Central memory CD8-positive, alpha-beta T cell (primary cell): ENCODE data around the gene HORMAD2.

Source experiments
- ATAC-seq: fragments of 150-1000 bp; cut with Tn5 transposase; replicated peaks from 2 replicates; pipeline ENCODE4 v1.10.0; 2022; ENCODE audit warnings: mild to moderate bottlenecking, moderate FRiP score, moderate number of reproducible peaks; ENCODE audit not compliant: poor library complexity, severe bottlenecking; ENCODE audit errors: extremely low read depth
- DNase-seq, 2 donors: peaks; one replicate each; pipeline ENCODE4 v3.0.0; 2021; ENCODE audit warnings: low spot score in 2 of 2
- H3K27ac Mint-ChIP-seq: one replicate; pipeline ENCODE4 v1.8.0; 2022; ENCODE audit warnings: low read depth, mild to moderate bottlenecking, moderate library complexity, mixed read lengths
- H3K27me3 Mint-ChIP-seq: one replicate; pipeline ENCODE4 v1.8.0; 2022; ENCODE audit warnings: mixed read lengths
- H3K36me3 Mint-ChIP-seq: one replicate; pipeline ENCODE4 v1.8.0; 2022; ENCODE audit warnings: mild to moderate bottlenecking, moderate library complexity, mixed read lengths; ENCODE audit not compliant: insufficient read depth
- H3K4me1 Mint-ChIP-seq: one replicate; pipeline ENCODE4 v1.8.0; 2022; ENCODE audit warnings: mixed read lengths
- H3K4me3 Mint-ChIP-seq: one replicate; pipeline ENCODE4 v1.8.0; 2022; ENCODE audit warnings: mild to moderate bottlenecking, moderate library complexity, mixed read lengths
- H3K9me3 Mint-ChIP-seq: one replicate; pipeline ENCODE4 v1.8.0; 2022; ENCODE audit warnings: mixed read lengths

Gene HORMAD2

GRCh38 chr22:30159561-30160353, 79.5 kb downstream of the HORMAD2 start:
- ATAC-seq (no peak), DNase-seq (no peak)
- peaks cover 7% of the 10 kb centered on the region for H3K27me3 Mint-ChIP-seq
- no peaks in the 10 kb centered on the region for H3K4me1 Mint-ChIP-seq
- no peak overlapping the region for H3K4me3 Mint-ChIP-seq
- H3K9me3 Mint-ChIP-seq, result no peaks in the 10 kb centered on the region
- H3K36me3 Mint-ChIP-seq, result no peaks in the 10 kb centered on the region
- H3K27ac Mint-ChIP-seq, result no peak overlapping the region

- Mint-ChIP-seq H3K36me3 (no peaks in the 10 kb centered on the region), H3K27me3 (peaks cover 7% of the 10 kb centered on the region), H3K4me3 (no peak overlapping the region), H3K4me1 (no peaks in the 10 kb centered on the region), H3K9me3 (no peaks in the 10 kb centered on the region), H3K27ac (no peak overlapping the region)
- ATAC-seq (no peak), DNase-seq (no peak)
Observed at GRCh38 chr22:30161051-30161469, 80.8 kb downstream of the HORMAD2 start.

- Mint-ChIP-seq H3K27me3 (no peaks in the 10 kb centered on the region), H3K9me3 (no peaks in the 10 kb centered on the region), H3K36me3 (no peaks in the 10 kb centered on the region), H3K27ac (no peak overlapping the region), H3K4me1 (no peaks in the 10 kb centered on the region), H3K4me3 (no peak overlapping the region)
- DNase-seq (no peak), ATAC-seq (no peak)
Observed at GRCh38 chr22:30167296-30167695, 87.0 kb downstream of the HORMAD2 start.

- Mint-ChIP-seq H3K36me3 (no peaks in the 10 kb centered on the region), H3K4me3 (no peak overlapping the region), H3K27ac (no peak overlapping the region), H3K4me1 (no peaks in the 10 kb centered on the region), H3K9me3 (no peaks in the 10 kb centered on the region), H3K27me3 (no peaks in the 10 kb centered on the region)
- no peak for ATAC-seq
- DNase-seq, result no peak
Observed at GRCh38 chr22:30167734-30168133, 87.5 kb downstream of the HORMAD2 start.

GRCh38 chr22:30169002-30169401, 88.7 kb downstream of the HORMAD2 start:
- DNase-seq, result no peak
- H3K27me3 Mint-ChIP-seq, result no peaks in the 10 kb centered on the region

GRCh38 chr22:30170129-30170528, 89.9 kb downstream of the HORMAD2 start:
- H3K27ac Mint-ChIP-seq, result no peak overlapping the region
- no peaks in the 10 kb centered on the region for H3K27me3 Mint-ChIP-seq
- H3K4me1 Mint-ChIP-seq, result no peaks in the 10 kb centered on the region
- no peak overlapping the region for H3K4me3 Mint-ChIP-seq
- H3K36me3 Mint-ChIP-seq, result no peaks in the 10 kb centered on the region
- no peak for DNase-seq
- no peaks in the 10 kb centered on the region for H3K9me3 Mint-ChIP-seq
- no peak for ATAC-seq

More at GRCh38 chr22:30169002-30169401, 88.7 kb downstream of the HORMAD2 start:
- Mint-ChIP-seq H3K4me1 (no peaks in the 10 kb centered on the region), H3K36me3 (no peaks in the 10 kb centered on the region), H3K9me3 (no peaks in the 10 kb centered on the region), H3K27ac (no peak overlapping the region), H3K4me3 (no peak overlapping the region)
- no peak for ATAC-seq

- DNase-seq (no peak), ATAC-seq (no peak)
- Mint-ChIP-seq H3K9me3 (no peaks in the 10 kb centered on the region), H3K4me1 (no peaks in the 10 kb centered on the region), H3K27ac (no peak overlapping the region), H3K36me3 (no peaks in the 10 kb centered on the region), H3K4me3 (no peak overlapping the region), H3K27me3 (no peaks in the 10 kb centered on the region)
Observed at GRCh38 chr22:30171008-30171407, 90.7 kb downstream of the HORMAD2 start.

- ATAC-seq (no peak), DNase-seq (no peak)
- no peaks in the 10 kb centered on the region for H3K4me1 Mint-ChIP-seq
- no peaks in the 10 kb centered on the region for H3K36me3 Mint-ChIP-seq
- H3K27me3 Mint-ChIP-seq, result no peaks in the 10 kb centered on the region
- H3K27ac Mint-ChIP-seq, result no peak overlapping the region
- no peak overlapping the region for H3K4me3 Mint-ChIP-seq
- no peaks in the 10 kb centered on the region for H3K9me3 Mint-ChIP-seq
Observed at GRCh38 chr22:30175690-30176288, 95.5 kb downstream of the HORMAD2 start.

- ATAC-seq (no peak), DNase-seq (no peak)
- H3K4me1 Mint-ChIP-seq, result no peaks in the 10 kb centered on the region
- H3K27ac Mint-ChIP-seq, result no peak overlapping the region
- no peaks in the 10 kb centered on the region for H3K36me3 Mint-ChIP-seq
- no peak overlapping the region for H3K4me3 Mint-ChIP-seq
- H3K27me3 Mint-ChIP-seq, result no peaks in the 10 kb centered on the region
- H3K9me3 Mint-ChIP-seq, result no peaks in the 10 kb centered on the region
Observed at GRCh38 chr22:30176431-30176830, 96.2 kb downstream of the HORMAD2 start.

GRCh38 chr22:30178181-30179126, 98.2 kb downstream of the HORMAD2 start:
- Mint-ChIP-seq H3K4me1 (no peaks in the 10 kb centered on the region), H3K9me3 (no peaks in the 10 kb centered on the region), H3K27me3 (no peaks in the 10 kb centered on the region), H3K4me3 (no peak overlapping the region), H3K27ac (no peak overlapping the region), H3K36me3 (no peaks in the 10 kb centered on the region)
- ATAC-seq (no peak), DNase-seq (no peak)

GRCh38 chr22:30180616-30181015, 100.4 kb downstream of the HORMAD2 start:
- ATAC-seq (no peak), DNase-seq (no peak)
- H3K4me1 Mint-ChIP-seq, result no peaks in the 10 kb centered on the region
- H3K9me3 Mint-ChIP-seq, result no peaks in the 10 kb centered on the region
- H3K36me3 Mint-ChIP-seq, result no peaks in the 10 kb centered on the region
- H3K4me3 Mint-ChIP-seq, result no peak overlapping the region
- no peaks in the 10 kb centered on the region for H3K27me3 Mint-ChIP-seq
- no peak overlapping the region for H3K27ac Mint-ChIP-seq

- no peaks in the 10 kb centered on the region for H3K36me3 Mint-ChIP-seq
Observed at GRCh38 chr22:30181459-30182349, 101.4 kb downstream of the HORMAD2 start.

More at GRCh38 chr22:30181459-30182349, 101.4 kb downstream of the HORMAD2 start:
- Mint-ChIP-seq H3K27me3 (no peaks in the 10 kb centered on the region), H3K4me3 (no peak overlapping the region), H3K27ac (no peak overlapping the region), H3K4me1 (no peaks in the 10 kb centered on the region), H3K9me3 (no peaks in the 10 kb centered on the region)
- DNase-seq (no peak), ATAC-seq (no peak)
